HL-60 (cell line): ENCODE measurements around the gene KLHL21.

Source experiments
- DNase-seq, 2 experiments: peaks; one replicate each; pipeline ENCODE4 v3.0.0-alpha.2; 2010 to 2020; ENCODE audit warnings: low read depth in 1 of 2, low spot score in 1 of 2
- H3K27ac ChIP-seq: fragments of 250-450 bp; sonication (Bioruptor Pico); replicated peaks from 2 replicates; pipeline ENCODE4 v1.5.1; 2020; ENCODE audit warnings: mild to moderate bottlenecking, moderate library complexity
- H3K27me3 ChIP-seq: fragments of 250-450 bp; sonication (Bioruptor Pico); 2 replicates; pipeline ENCODE4 v1.5.1; 2021; ENCODE audit warnings: mild to moderate bottlenecking, moderate library complexity; ENCODE audit not compliant: insufficient read depth, poor library complexity, severe bottlenecking
- H3K4me3 ChIP-seq: replicated peaks from 2 replicates; pipeline ENCODE4 v1.5.1; 2011; ENCODE audit warnings: mild to moderate bottlenecking, control low read depth, low read length; ENCODE audit not compliant: insufficient read depth
- CTCF ChIP-seq: IDR thresholded peaks from one replicate; pipeline ENCODE4 v1.5.1; 2011; ENCODE audit warnings: low read length, control low read depth, inconsistent platforms; ENCODE audit not compliant: insufficient read depth
- GABPA ChIP-seq: IDR thresholded peaks from 2 replicates; pipeline ENCODE4 v1.6.1; 2012; ENCODE audit warnings: low read depth
- POLR2AphosphoS5 ChIP-seq: IDR thresholded peaks from 2 replicates; pipeline ENCODE4 v1.6.1; 2012; ENCODE audit warnings: low read depth
- REST ChIP-seq: IDR thresholded peaks from 2 replicates; pipeline ENCODE4 v1.6.1; 2012; ENCODE audit warnings: low read depth; ENCODE audit not compliant: insufficient replicate concordance
- SPI1 ChIP-seq: IDR thresholded peaks from 2 replicates; pipeline ENCODE4 v1.6.1; 2012; ENCODE audit warnings: low read depth, mild to moderate bottlenecking, borderline replicate concordance

Gene KLHL21

GRCh38 chr1:6579374-6580118 lies 23.1 kb downstream of the KLHL21 start, which contains the start of gene ZBTB48:
TSS of gene ZBTB48 (plus strand) at chr1:6579994. CDS start at chr1:6580610, 616 bp downstream.
- peak; percentile 95 for TF ChIP-seq POLR2AphosphoS5
- no peak for TF ChIP-seq REST
- peak; percentile 74 for TF ChIP-seq GABPA
- TF ChIP-seq CTCF = no peak
- H3K4me3 ChIP-seq = peak within 1 kb of the TSS; percentile 87
- H3K27ac ChIP-seq = peak within 1 kb of the TSS; percentile 89
- peak; percentile 93 to 98 for DNase-seq
- no peaks in the 10 kb centered on the region for H3K27me3 ChIP-seq

- no peak overlapping the region for H3K27ac ChIP-seq
- TF ChIP-seq GABPA = no peak
- TF ChIP-seq SPI1 = no peak
- TF ChIP-seq CTCF = no peak
- TF ChIP-seq REST = no peak
- no peak for TF ChIP-seq POLR2AphosphoS5
- H3K27me3 ChIP-seq = no peaks in the 10 kb centered on the region
- no peak overlapping the region for H3K4me3 ChIP-seq
- no peak for DNase-seq
These were observed 23.9 kb downstream of the KLHL21 start for GRCh38 chr1:6578624-6579373.

- Histone ChIP-seq H3K27ac (no peak overlapping the region), H3K27me3 (no peaks in the 10 kb centered on the region), H3K4me3 (no peak overlapping the region)
- TF ChIP-seq CTCF (no peak), GABPA (no peak), SPI1 (no peak), POLR2AphosphoS5 (no peak), REST (no peak)
- no peak for DNase-seq
These were observed 24.7 kb downstream of the KLHL21 start for GRCh38 chr1:6577831-6578525.
